ENCODE results near the gene SPRED2.

- TF ChIP-seq, protein P1, sequence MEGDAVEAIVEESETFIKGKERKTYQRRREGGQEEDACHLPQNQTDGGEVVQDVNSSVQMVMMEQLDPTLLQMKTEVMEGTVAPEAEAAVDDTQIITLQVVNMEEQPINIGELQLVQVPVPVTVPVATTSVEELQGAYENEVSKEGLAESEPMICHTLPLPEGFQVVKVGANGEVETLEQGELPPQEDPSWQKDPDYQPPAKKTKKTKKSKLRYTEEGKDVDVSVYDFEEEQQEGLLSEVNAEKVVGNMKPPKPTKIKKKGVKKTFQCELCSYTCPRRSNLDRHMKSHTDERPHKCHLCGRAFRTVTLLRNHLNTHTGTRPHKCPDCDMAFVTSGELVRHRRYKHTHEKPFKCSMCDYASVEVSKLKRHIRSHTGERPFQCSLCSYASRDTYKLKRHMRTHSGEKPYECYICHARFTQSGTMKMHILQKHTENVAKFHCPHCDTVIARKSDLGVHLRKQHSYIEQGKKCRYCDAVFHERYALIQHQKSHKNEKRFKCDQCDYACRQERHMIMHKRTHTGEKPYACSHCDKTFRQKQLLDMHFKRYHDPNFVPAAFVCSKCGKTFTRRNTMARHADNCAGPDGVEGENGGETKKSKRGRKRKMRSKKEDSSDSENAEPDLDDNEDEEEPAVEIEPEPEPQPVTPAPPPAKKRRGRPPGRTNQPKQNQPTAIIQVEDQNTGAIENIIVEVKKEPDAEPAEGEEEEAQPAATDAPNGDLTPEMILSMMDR (IDR thresholded peaks at IDR 0.05), result no peak
- TF ChIP-seq POLR2A (IDR thresholded peaks at IDR 0.05), result no peak
Observed at GRCh38 chr2:65402323-65402722, 30.1 kb downstream of the SPRED2 start.

Data from testis (tissue), 2 donors.